Osteocyte (in vitro differentiated cells): ENCODE measurements around the gene CASR. TPM values are rescaled to one million over a fixed set of nuclear protein-coding genes. Genes with fewer than 3 reads are reported as not detected.
"Not testable (repeated sequence)": the region's sequence is repeated elsewhere in the genome, so short reads cannot be mapped to it uniquely, and the experiment has no call there.

Experiments
- DNase-seq: peaks from one replicate; pipeline ENCODE4 v3.0.0; 2021; ENCODE audit warnings: mixed read lengths; ENCODE audit not compliant: unreplicated experiment; ENCODE audit errors: extremely low spot score
- H3K27ac Mint-ChIP-seq: one replicate; pipeline ENCODE4 v1.8.0; 2021; ENCODE audit warnings: mild to moderate bottlenecking, mixed read lengths; ENCODE audit not compliant: unreplicated experiment
- H3K27me3 Mint-ChIP-seq: one replicate; pipeline ENCODE4 v1.8.0; 2021; ENCODE audit warnings: mixed read lengths; ENCODE audit not compliant: unreplicated experiment
- H3K36me3 Mint-ChIP-seq: one replicate; pipeline ENCODE4 v1.8.0; 2021; ENCODE audit warnings: mixed read lengths; ENCODE audit not compliant: unreplicated experiment
- H3K4me1 Mint-ChIP-seq: one replicate; pipeline ENCODE4 v1.8.0; 2021; ENCODE audit warnings: mixed read lengths; ENCODE audit not compliant: unreplicated experiment
- H3K4me3 Mint-ChIP-seq: one replicate; pipeline ENCODE4 v1.8.0; 2021; ENCODE audit warnings: mild to moderate bottlenecking, moderate library complexity, mixed read lengths; ENCODE audit not compliant: unreplicated experiment
- H3K9me3 Mint-ChIP-seq: one replicate; pipeline ENCODE4 v1.8.0; 2021; ENCODE audit warnings: mixed read lengths; ENCODE audit not compliant: unreplicated experiment
- long read RNA-seq: library from polyadenylated mRNA; unstranded; transcript quantifications from one replicate; pipeline ENCODE4 v2.0.0, GENCODE V29; 2021
- total RNA-seq: library from RNA; stranded (reverse); gene quantifications from 2 replicates; pipeline ENCODE4 v1.2.1, GENCODE V29; 2021
- TF ChIP-seq, protein P1 (sequence below): fragments of 200-600 bp; sonication (generic); IDR thresholded peaks from 2 replicates; pipeline ENCODE4 v1.5.0; 2021; ENCODE audit warnings: antibody characterized with exemption, mild to moderate bottlenecking, moderate library complexity

CASR gene
- total RNA-seq: not detected in 2 replicates
- long read RNA-seq: 0 reads

DNA sequence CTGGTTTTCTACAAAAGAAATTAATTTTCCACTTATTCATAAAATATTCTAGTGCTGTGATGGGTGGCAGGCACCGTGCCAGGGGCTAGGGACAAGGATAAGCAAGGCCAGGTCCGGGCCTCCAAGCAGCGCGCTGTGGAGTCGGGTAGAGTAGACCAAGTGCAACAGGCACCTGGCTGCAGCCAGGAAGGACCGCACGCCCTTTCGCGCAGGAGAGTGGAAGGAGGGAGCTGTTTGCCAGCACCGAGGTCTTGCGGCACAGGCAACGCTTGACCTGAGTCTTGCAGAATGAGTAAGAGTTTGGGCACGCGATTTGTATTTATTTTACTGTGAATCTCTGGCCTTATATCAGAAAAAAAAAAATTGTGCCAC lies at the start of gene CASR:
CASR (plus strand) TSS at position 148 of the 372 bp plus-strand sequence. CDS start 70,522 bp downstream, outside the sequence.
- H3K27me3 Mint-ChIP-seq: peaks cover 44% of the 10 kb centered on the region
- H3K4me1 Mint-ChIP-seq: peaks cover 7% of the 10 kb centered on the region
- TF ChIP-seq, protein P1, sequence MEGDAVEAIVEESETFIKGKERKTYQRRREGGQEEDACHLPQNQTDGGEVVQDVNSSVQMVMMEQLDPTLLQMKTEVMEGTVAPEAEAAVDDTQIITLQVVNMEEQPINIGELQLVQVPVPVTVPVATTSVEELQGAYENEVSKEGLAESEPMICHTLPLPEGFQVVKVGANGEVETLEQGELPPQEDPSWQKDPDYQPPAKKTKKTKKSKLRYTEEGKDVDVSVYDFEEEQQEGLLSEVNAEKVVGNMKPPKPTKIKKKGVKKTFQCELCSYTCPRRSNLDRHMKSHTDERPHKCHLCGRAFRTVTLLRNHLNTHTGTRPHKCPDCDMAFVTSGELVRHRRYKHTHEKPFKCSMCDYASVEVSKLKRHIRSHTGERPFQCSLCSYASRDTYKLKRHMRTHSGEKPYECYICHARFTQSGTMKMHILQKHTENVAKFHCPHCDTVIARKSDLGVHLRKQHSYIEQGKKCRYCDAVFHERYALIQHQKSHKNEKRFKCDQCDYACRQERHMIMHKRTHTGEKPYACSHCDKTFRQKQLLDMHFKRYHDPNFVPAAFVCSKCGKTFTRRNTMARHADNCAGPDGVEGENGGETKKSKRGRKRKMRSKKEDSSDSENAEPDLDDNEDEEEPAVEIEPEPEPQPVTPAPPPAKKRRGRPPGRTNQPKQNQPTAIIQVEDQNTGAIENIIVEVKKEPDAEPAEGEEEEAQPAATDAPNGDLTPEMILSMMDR: no peak
- no peaks in the 10 kb centered on the region for H3K36me3 Mint-ChIP-seq
- H3K4me3 Mint-ChIP-seq: peak within 1 kb of the TSS; percentile 16
- H3K27ac Mint-ChIP-seq: no peak within 1 kb of the TSS
- DNase-seq: no peak
- H3K9me3 Mint-ChIP-seq: no peaks in the 10 kb centered on the region

DNA sequence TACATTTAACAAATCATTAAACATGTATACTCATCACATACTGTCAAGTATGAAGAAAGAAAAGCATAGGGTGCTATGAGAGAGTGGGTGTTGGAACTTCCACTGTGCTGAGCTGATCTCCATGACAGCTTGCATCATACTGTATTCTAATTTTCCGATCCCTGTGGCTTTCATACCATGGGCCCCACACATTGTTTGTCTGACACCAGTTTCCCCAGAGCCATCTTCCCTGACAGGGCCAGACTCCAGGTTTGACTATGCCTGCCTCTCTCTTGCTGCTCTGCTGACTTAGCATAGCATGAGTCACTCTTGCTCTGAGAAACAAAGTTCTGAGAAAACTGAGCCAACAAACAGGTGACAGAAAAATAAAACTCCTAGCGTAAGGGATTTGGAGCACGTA lies 37.0 kb upstream of the CASR start:
- Mint-ChIP-seq H3K27ac (no peak overlapping the region), H3K4me3 (no peak overlapping the region), H3K9me3 (peaks cover 13% of the 10 kb centered on the region), H3K36me3 (no peaks in the 10 kb centered on the region), H3K27me3 (no peaks in the 10 kb centered on the region), H3K4me1 (no peaks in the 10 kb centered on the region)
- TF ChIP-seq, protein P1: no peak
- no peak for DNase-seq

- H3K36me3 Mint-ChIP-seq: no peaks in the 10 kb centered on the region
Measured at GRCh38 chr3:122148941-122149627, 34.4 kb upstream of the CASR start.

DNA sequence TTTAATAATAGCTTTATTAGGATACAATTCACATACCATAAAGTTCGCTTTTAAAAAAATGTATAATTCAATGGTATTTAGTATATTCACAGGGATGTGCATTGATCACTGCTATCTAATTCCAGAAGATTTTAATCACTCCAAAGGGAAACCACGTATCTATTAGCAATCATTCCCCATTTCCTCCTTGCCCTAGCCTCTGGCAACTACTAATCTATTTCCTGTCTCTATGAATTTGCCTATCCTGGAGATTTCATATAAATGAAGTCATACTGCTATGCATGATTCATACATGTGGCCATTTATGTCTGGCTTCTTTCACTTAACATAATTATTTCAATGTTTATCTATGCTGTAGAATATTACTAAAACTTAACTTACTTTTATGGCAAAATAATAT lies 32.0 kb upstream of the CASR start:
- Mint-ChIP-seq H3K27me3 (no peaks in the 10 kb centered on the region), H3K9me3 (peaks cover 37% of the 10 kb centered on the region), H3K27ac (no peak overlapping the region), H3K36me3 (no peaks in the 10 kb centered on the region), H3K4me3 (no peak overlapping the region), H3K4me1 (no peaks in the 10 kb centered on the region)
- DNase-seq: no peak
- TF ChIP-seq, protein P1: no peak

More at GRCh38 chr3:122148941-122149627, 34.4 kb upstream of the CASR start:
- no peaks in the 10 kb centered on the region for H3K4me1 Mint-ChIP-seq
- H3K9me3 Mint-ChIP-seq: peaks cover 16% of the 10 kb centered on the region
- H3K4me3 Mint-ChIP-seq: no peak overlapping the region
- H3K27me3 Mint-ChIP-seq: no peaks in the 10 kb centered on the region
- H3K27ac Mint-ChIP-seq: no peak overlapping the region
- TF ChIP-seq, protein P1: no peak
- no peak for DNase-seq

DNA sequence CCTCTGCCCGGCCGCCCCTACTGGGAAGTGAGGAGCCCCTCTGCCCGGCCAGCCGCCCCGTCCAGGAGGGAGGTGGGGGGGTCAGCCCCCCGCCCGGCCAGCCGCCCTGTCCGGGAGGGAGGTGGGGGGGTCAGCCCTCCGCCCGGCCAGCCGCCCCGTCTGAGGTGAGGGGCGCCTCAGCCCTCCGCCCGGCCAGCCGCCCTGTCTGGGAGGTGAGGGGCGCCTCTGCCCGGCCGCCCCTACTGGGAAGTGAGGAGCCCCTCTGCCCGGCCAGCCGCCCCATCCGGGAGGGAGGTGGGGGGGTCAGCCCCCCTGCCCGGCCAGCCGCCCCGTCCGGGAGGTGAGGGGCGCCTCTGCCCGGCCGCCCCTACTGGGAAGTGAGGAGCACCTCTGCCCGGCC lies 18.5 kb upstream of the CASR start:
- H3K36me3 Mint-ChIP-seq, DNase-seq, H3K4me1 Mint-ChIP-seq, H3K27ac Mint-ChIP-seq, H3K4me3 Mint-ChIP-seq, H3K27me3 Mint-ChIP-seq: not testable (repeated sequence)
- H3K9me3 Mint-ChIP-seq: peaks cover 31% of the 10 kb centered on the region
